HEK293 (cell line): ENCODE results near the gene PLAU.

Source experiments
- CTCF ChIA-PET: fragments of 350-600 bp; formaldehyde crosslinking; extraction: SDS; loops from one replicate; lab custom pipeline; 2021; ENCODE audit warnings: antibody characterized with exemption; lab: Yijun Ruan, JAX
- POLR2A ChIA-PET: fragments of 300-600 bp; formaldehyde crosslinking; extraction: SDS; loops from one replicate; lab custom pipeline; 2020; ENCODE audit warnings: antibody characterized with exemption, inconsistent platforms; lab: Yijun Ruan, JAX
- H3K27ac ChIP-seq: fragments of 200-500 bp; sonication (Bioruptor generic); 2 replicates; pipeline ENCODE4 v1.5.1; 2014; ENCODE audit warnings: low read depth, low read length, control low read depth, inconsistent platforms; ENCODE audit errors: extremely low read depth
- H3K36me3 ChIP-seq, 2 experiments: fragments of 200-500 bp in 1 of 2; sonication (Bioruptor generic) in 1 of 2; 1 replicate in 1 of 2; 2 replicates in 1 of 2; pipeline ENCODE4 v1.5.1; 2014 to 2017; ENCODE audit warnings: inconsistent platforms in 2 of 2, low read length in 2 of 2; ENCODE audit not compliant: control insufficient read depth in 2 of 2, insufficient read depth in 1 of 2
- H3K4me1 ChIP-seq: fragments of 200-500 bp; sonication (Bioruptor generic); 2 replicates; pipeline ENCODE4 v1.5.1; 2014; ENCODE audit warnings: mild to moderate bottlenecking, low read length, inconsistent platforms; ENCODE audit not compliant: control insufficient read depth, insufficient read depth
- H3K4me3 ChIP-seq: 2 replicates; pipeline ENCODE4 v1.5.1; 2011; ENCODE audit warnings: low read depth, mild to moderate bottlenecking, control low read depth, low read length, moderate library complexity
- H3K9me3 ChIP-seq: fragments of 200-500 bp; sonication (Bioruptor generic); 2 replicates; pipeline ENCODE4 v1.5.1; 2014; ENCODE audit warnings: low read depth, low read length, inconsistent platforms; ENCODE audit not compliant: control insufficient read depth, insufficient read depth
- EGR2 ChIP-seq: fragments of 450-650 bp; formaldehyde crosslinking; IDR thresholded peaks from 2 replicates; pipeline ENCODE4 v1.5.1; 2016; ENCODE audit warnings: low read depth, missing biosample characterization, missing genetic modification characterization
- HOXC10 ChIP-seq: sonication (generic); formaldehyde crosslinking; IDR thresholded peaks from 2 replicates; pipeline ENCODE4 v1.8.1; 2023; ENCODE audit warnings: mild to moderate bottlenecking, missing genetic modification reagents
- KLF1 ChIP-seq: fragments of 450-650 bp; formaldehyde crosslinking; IDR thresholded peaks from 2 replicates; pipeline ENCODE4 v1.5.1; 2016; ENCODE audit warnings: missing biosample characterization, missing genetic modification characterization
- MYNN ChIP-seq: fragments of 450-650 bp; formaldehyde crosslinking; IDR thresholded peaks from 2 replicates; pipeline ENCODE4 v1.5.1; 2016; ENCODE audit warnings: missing biosample characterization, missing genetic modification characterization, borderline replicate concordance
- PRDM10 ChIP-seq: fragments of 450-650 bp; formaldehyde crosslinking; IDR thresholded peaks from 2 replicates; pipeline ENCODE4 v1.5.1; 2016; ENCODE audit warnings: missing biosample characterization, missing genetic modification characterization
- REPIN1 ChIP-seq: fragments of 450-650 bp; formaldehyde crosslinking; IDR thresholded peaks from 2 replicates; pipeline ENCODE4 v1.5.1; 2017; ENCODE audit warnings: missing biosample characterization, missing genetic modification characterization, low read depth
- REST ChIP-seq: fragments of 450-650 bp; formaldehyde crosslinking; IDR thresholded peaks from 2 replicates; pipeline ENCODE4 v1.5.1; 2016; ENCODE audit warnings: missing biosample characterization, missing genetic modification characterization
- SP3 ChIP-seq: fragments of 450-650 bp; formaldehyde crosslinking; IDR thresholded peaks from 2 replicates; pipeline ENCODE4 v1.5.1; 2016; ENCODE audit warnings: missing biosample characterization, missing genetic modification characterization
- SP7 ChIP-seq: fragments of 450-650 bp; formaldehyde crosslinking; IDR thresholded peaks from 2 replicates; pipeline ENCODE4 v1.5.1; 2016; ENCODE audit warnings: missing biosample characterization, missing genetic modification characterization
- WT1 ChIP-seq: fragments of 450-650 bp; formaldehyde crosslinking; IDR thresholded peaks from 2 replicates; pipeline ENCODE4 v1.5.1; 2016; ENCODE audit warnings: missing biosample characterization, missing genetic modification characterization
- ZFHX2 ChIP-seq: fragments of 450-650 bp; formaldehyde crosslinking; conservative IDR thresholded peaks from 2 replicates; pipeline ENCODE4 v1.5.1; 2016; ENCODE audit warnings: missing biosample characterization, missing genetic modification characterization
- ZFP41 ChIP-seq: fragments of 450-650 bp; formaldehyde crosslinking; IDR thresholded peaks from 2 replicates; pipeline ENCODE4 v1.5.1; 2016; ENCODE audit warnings: missing biosample characterization, missing genetic modification characterization, borderline replicate concordance
- ZIC2 ChIP-seq: fragments of 450-650 bp; formaldehyde crosslinking; IDR thresholded peaks from 2 replicates; pipeline ENCODE4 v1.5.1; 2016; ENCODE audit warnings: missing biosample characterization, missing genetic modification characterization
- ZNF121 ChIP-seq: fragments of 450-650 bp; formaldehyde crosslinking; IDR thresholded peaks from 2 replicates; pipeline ENCODE4 v1.5.1; 2016; ENCODE audit warnings: missing biosample characterization, missing genetic modification characterization
- ZNF610 ChIP-seq: fragments of 450-650 bp; formaldehyde crosslinking; IDR thresholded peaks from 2 replicates; pipeline ENCODE4 v1.5.1; 2016; ENCODE audit warnings: missing biosample characterization, missing genetic modification characterization, borderline replicate concordance
- ZNF629 ChIP-seq: fragments of 450-650 bp; formaldehyde crosslinking; IDR thresholded peaks from 2 replicates; pipeline ENCODE4 v1.5.1; 2017; ENCODE audit warnings: missing biosample characterization, missing genetic modification characterization
- ZNF776 ChIP-seq: fragments of 450-650 bp; formaldehyde crosslinking; IDR thresholded peaks from 2 replicates; pipeline ENCODE4 v1.5.0; 2017; ENCODE audit warnings: missing biosample characterization, missing genetic modification characterization, borderline replicate concordance
- ZXDB ChIP-seq: fragments of 450-650 bp; formaldehyde crosslinking; IDR thresholded peaks from 2 replicates; pipeline ENCODE4 v1.5.1; 2016; ENCODE audit warnings: missing biosample characterization, missing genetic modification characterization

The PLAU gene

GRCh38 chr10:73877533-73878160 lies 33.3 kb upstream of the PLAU start:
- Histone ChIP-seq H3K27ac (no peak overlapping the region), H3K36me3 (no peaks in the 10 kb centered on the region), H3K4me3 (no peak overlapping the region), H3K4me1 (peaks cover 2% of the 10 kb centered on the region; the same call in 1 of the 2 replicates), H3K9me3 (no peaks in the 10 kb centered on the region)
- POLR2A ChIA-PET: interaction anchor here (0.5 kb wide), 1 partner anchor 81 kb away, joined by 4 read pairs; no protein-coding TSS in a partner anchor
- TF ChIP-seq ZFHX2: peak; percentile 76
- TF ChIP-seq EGR2: peak; percentile 78
- no peak for TF ChIP-seq HOXC10 (CRISPR knock-in tag)
- TF ChIP-seq ZIC2 (tag by site-specific recombination): 0 out of 2 replicates have a peak, but pooled peaks have one; percentile 22
- TF ChIP-seq, all 188 proteins: peak for 3
- CTCF ChIA-PET: interaction anchor here (0.5 to 11.0 kb wide), 12 partner anchors 9 to 225 kb away, joined by 3 to 267 read pairs (median 3); partner anchors contain the start of gene CHCHD1

- H3K27ac ChIP-seq: no peak overlapping the region
- POLR2A ChIA-PET: interaction anchor here (1.0 kb wide), 1 partner anchor 16 kb away, joined by 3 read pairs; no protein-coding TSS in a partner anchor
- H3K9me3 ChIP-seq: no peaks in the 10 kb centered on the region
- TF ChIP-seq MYNN (tag by site-specific recombination) (no peak), PRDM10 (peak; percentile 41; the same call in 1 of the 2 replicates), ZNF121 (tag by site-specific recombination) (peak; percentile 86)
- TF ChIP-seq, all 188 proteins: peak for 2
- Histone ChIP-seq H3K4me3 (no peak overlapping the region), H3K4me1 (no peaks in the 10 kb centered on the region), H3K36me3 (no peaks in the 10 kb centered on the region)
- CTCF ChIA-PET: interaction anchor here (0.5 to 11.0 kb wide), 19 partner anchors 9 to 296 kb away, joined by 3 to 267 read pairs (median 4); partner anchors contain the start of gene CHCHD1
Observed at GRCh38 chr10:73878365-73878764, 32.6 kb upstream of the PLAU start.

GRCh38 chr10:73879296-73880173 lies 31.4 kb upstream of the PLAU start:
- Histone ChIP-seq H3K9me3 (no peaks in the 10 kb centered on the region), H3K27ac (no peak overlapping the region), H3K4me3 (no peak overlapping the region), H3K4me1 (no peaks in the 10 kb centered on the region), H3K36me3 (no peaks in the 10 kb centered on the region)
- CTCF ChIA-PET: interaction anchor here (0.6 to 11.0 kb wide), 75 partner anchors 9 to 1533 kb away, joined by 3 to 267 read pairs (median 4); partner anchors contain the start of gene CHCHD1
- POLR2A ChIA-PET: interaction anchor here (0.5 to 1.8 kb wide), 3 partner anchors 14 to 100 kb away, joined by 3 to 9 read pairs (median 3); no protein-coding TSS in a partner anchor
- TF ChIP-seq ZFHX2: no peak; the same call in 1 of the 2 replicates
- TF ChIP-seq KLF1 (tag by site-specific recombination): peak; percentile 69
- TF ChIP-seq ZXDB (tag by site-specific recombination): peak; percentile 54; the same call in 1 of the 2 replicates
- TF ChIP-seq REPIN1 (tag by site-specific recombination): no peak
- peak; percentile 90 for TF ChIP-seq WT1
- peak; percentile 99 for TF ChIP-seq ZNF629 (tag by site-specific recombination)
- no peak for TF ChIP-seq REST (tag by site-specific recombination)
- TF ChIP-seq SP3 (tag by site-specific recombination): no peak
- TF ChIP-seq SP7: peak; percentile 88
- no peak for TF ChIP-seq ZNF776 (tag by site-specific recombination)
- no peak for TF ChIP-seq ZFP41
- peak; percentile 94 for TF ChIP-seq ZNF610
